HepG2 (cell line): ENCODE data around the gene FAM181A. TPM values are rescaled to one million over a fixed set of nuclear protein-coding genes. Genes with fewer than 3 reads are reported as not detected.
A peak's percentile ranks its signal among the peaks of the same experiment; 100 is the strongest.

Source experiments
- FOXP1 ChIP-seq, 2 experiments: fragments of 450-650 bp in 1 of 2; IDR thresholded peaks; 2 replicates each; pipeline ENCODE4 v1.6.1; 2017 to 2018; ENCODE audit warnings: antibody characterized with exemption in 1 of 2
- GMEB1 ChIP-seq: sonication (generic); formaldehyde crosslinking; IDR thresholded peaks from 2 replicates; pipeline ENCODE4 v1.5.1; 2020; ENCODE audit warnings: missing genetic modification reagents, mild to moderate bottlenecking, borderline replicate concordance
- HNF4G ChIP-seq, 2 experiments: sonication (generic) in 1 of 2; formaldehyde crosslinking in 1 of 2; IDR thresholded peaks; 2 replicates each; pipeline versions ENCODE4 v1.4.0 to v1.6.1; 2011 to 2020; ENCODE audit warnings: borderline replicate concordance in 2 of 2, low read depth in 2 of 2, mild to moderate bottlenecking in 2 of 2, low read length in 1 of 2, missing genetic modification reagents in 1 of 2, moderate library complexity in 1 of 2
- TMF1 ChIP-seq: sonication (generic); formaldehyde crosslinking; IDR thresholded peaks from 2 replicates; pipeline ENCODE4 v1.8.1; 2022; ENCODE audit warnings: low read depth, missing genetic modification reagents
- ZFP91 ChIP-seq: sonication (generic); formaldehyde crosslinking; IDR thresholded peaks from 2 replicates; pipeline ENCODE4 v1.9.0; 2022; ENCODE audit warnings: missing genetic modification reagents, mild to moderate bottlenecking, borderline replicate concordance
- ZNF335 ChIP-seq: sonication (generic); formaldehyde crosslinking; IDR thresholded peaks from 2 replicates; pipeline ENCODE4 v1.4.0; 2020; ENCODE audit warnings: missing genetic modification reagents
- ZNF609 ChIP-seq: sonication (generic); formaldehyde crosslinking; IDR thresholded peaks from 2 replicates; pipeline ENCODE4 v1.4.0; 2020; ENCODE audit warnings: mild to moderate bottlenecking, missing genetic modification reagents, borderline replicate concordance
- polyA plus RNA-seq, 8 experiments: library from polyadenylated mRNA; depleted of rRNA in 3 of 8; stranded (reverse) in 7 of 8; unstranded in 1 of 8; fragments of >200 nt; fragmentation: Illumina TruSeq in 4 of 8; extraction: Trizol in 4 of 8; gene quantifications; 2 replicates each; pipeline versions ENCODE4 v1.2.1 to v1.2.3, GENCODE V29; 2011 to 2016; ENCODE audit warnings: low read depth in 4 of 8, missing spikeins in 1 of 8, mixed read lengths in 1 of 8; ENCODE audit not compliant: insufficient read depth in 1 of 8
- total RNA-seq, 5 experiments: library from RNA; depleted of rRNA; stranded (reverse); fragments of >200 nt; fragmentation: Illumina TruSeq; extraction: Trizol; gene quantifications; 2 replicates each; pipeline ENCODE4 v1.2.3, GENCODE V29; 2016; ENCODE audit warnings: low read depth in 1 of 5
- TF ChIP-seq, protein P1 (sequence below): IDR thresholded peaks from 2 replicates; pipeline ENCODE4 v1.4.0; 2020; ENCODE audit warnings: mild to moderate bottlenecking, missing genetic modification reagents
- TF ChIP-seq, protein P2 (sequence below): IDR thresholded peaks from 2 replicates; pipeline ENCODE4 v1.6.1; 2018; ENCODE audit warnings: missing genetic modification reagents, mild to moderate bottlenecking, missing compliant biosample characterization
- TF ChIP-seq, protein P3 (sequence below): sonication (generic); formaldehyde crosslinking; IDR thresholded peaks from 2 replicates; pipeline ENCODE4 v1.5.0; 2020; ENCODE audit warnings: missing genetic modification reagents

FAM181A gene
- total and polyA plus RNA-seq, 2 of the 13 experiments (the other 11 are each of a cell fraction or from before 2014, with no cell fraction given), result 1.1 to 1.5 TPM

- TF ChIP-seq ZNF609 (CRISPR knock-in tag) (no peak), TMF1 (CRISPR knock-in tag) (no peak), FOXP1 (IDR thresholded peaks at IDR 0.05) (no peak), FOXP1 (CRISPR knock-in tag; IDR thresholded peaks at IDR 0.05) (0 out of 2 replicates have a peak, but pooled peaks have one; percentile 11), HNF4G (IDR thresholded peaks at IDR 0.05; ENCODE audit: borderline replicate concordance, low read depth, low read length) (peak; percentile 92), HNF4G (CRISPR knock-in tag; IDR thresholded peaks at IDR 0.05; ENCODE audit: borderline replicate concordance, low read depth) (peak; percentile 52; the same call in 1 of the 2 replicates), ZNF335 (CRISPR knock-in tag) (no peak), ZFP91 (CRISPR knock-in tag) (peak; percentile 30; the same call in 1 of the 2 replicates), GMEB1 (CRISPR knock-in tag) (0 out of 2 replicates have a peak, but pooled peaks have one; percentile 38)
- TF ChIP-seq, protein P1, sequence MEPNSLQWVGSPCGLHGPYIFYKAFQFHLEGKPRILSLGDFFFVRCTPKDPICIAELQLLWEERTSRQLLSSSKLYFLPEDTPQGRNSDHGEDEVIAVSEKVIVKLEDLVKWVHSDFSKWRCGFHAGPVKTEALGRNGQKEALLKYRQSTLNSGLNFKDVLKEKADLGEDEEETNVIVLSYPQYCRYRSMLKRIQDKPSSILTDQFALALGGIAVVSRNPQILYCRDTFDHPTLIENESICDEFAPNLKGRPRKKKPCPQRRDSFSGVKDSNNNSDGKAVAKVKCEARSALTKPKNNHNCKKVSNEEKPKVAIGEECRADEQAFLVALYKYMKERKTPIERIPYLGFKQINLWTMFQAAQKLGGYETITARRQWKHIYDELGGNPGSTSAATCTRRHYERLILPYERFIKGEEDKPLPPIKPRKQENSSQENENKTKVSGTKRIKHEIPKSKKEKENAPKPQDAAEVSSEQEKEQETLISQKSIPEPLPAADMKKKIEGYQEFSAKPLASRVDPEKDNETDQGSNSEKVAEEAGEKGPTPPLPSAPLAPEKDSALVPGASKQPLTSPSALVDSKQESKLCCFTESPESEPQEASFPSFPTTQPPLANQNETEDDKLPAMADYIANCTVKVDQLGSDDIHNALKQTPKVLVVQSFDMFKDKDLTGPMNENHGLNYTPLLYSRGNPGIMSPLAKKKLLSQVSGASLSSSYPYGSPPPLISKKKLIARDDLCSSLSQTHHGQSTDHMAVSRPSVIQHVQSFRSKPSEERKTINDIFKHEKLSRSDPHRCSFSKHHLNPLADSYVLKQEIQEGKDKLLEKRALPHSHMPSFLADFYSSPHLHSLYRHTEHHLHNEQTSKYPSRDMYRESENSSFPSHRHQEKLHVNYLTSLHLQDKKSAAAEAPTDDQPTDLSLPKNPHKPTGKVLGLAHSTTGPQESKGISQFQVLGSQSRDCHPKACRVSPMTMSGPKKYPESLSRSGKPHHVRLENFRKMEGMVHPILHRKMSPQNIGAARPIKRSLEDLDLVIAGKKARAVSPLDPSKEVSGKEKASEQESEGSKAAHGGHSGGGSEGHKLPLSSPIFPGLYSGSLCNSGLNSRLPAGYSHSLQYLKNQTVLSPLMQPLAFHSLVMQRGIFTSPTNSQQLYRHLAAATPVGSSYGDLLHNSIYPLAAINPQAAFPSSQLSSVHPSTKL (CRISPR knock-in tag), result peak; percentile 65
- TF ChIP-seq, protein P2, sequence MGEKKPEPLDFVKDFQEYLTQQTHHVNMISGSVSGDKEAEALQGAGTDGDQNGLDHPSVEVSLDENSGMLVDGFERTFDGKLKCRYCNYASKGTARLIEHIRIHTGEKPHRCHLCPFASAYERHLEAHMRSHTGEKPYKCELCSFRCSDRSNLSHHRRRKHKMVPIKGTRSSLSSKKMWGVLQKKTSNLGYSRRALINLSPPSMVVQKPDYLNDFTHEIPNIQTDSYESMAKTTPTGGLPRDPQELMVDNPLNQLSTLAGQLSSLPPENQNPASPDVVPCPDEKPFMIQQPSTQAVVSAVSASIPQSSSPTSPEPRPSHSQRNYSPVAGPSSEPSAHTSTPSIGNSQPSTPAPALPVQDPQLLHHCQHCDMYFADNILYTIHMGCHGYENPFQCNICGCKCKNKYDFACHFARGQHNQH (CRISPR knock-in tag), result peak; percentile 25; the same call in 1 of the 2 replicates
- TF ChIP-seq, protein P3, sequence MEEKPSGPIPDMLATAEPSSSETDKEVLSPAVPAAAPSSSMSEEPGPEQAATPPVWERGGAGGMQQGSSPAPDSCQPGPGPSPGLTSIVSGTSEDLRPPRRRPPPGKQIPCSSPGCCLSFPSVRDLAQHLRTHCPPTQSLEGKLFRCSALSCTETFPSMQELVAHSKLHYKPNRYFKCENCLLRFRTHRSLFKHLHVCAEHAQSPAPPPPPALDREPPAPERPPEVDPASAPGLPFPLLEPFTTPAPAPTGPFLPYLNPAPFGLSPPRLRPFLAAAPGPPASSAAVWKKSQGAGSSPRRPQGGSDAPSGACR (CRISPR knock-in tag), result no peak
Observed at GRCh38 chr14:93909429-93910128, 17.6 kb upstream of the FAM181A start (continued).
